Colonic mucosa (tissue), 4 donors: ENCODE measurements around the gene AOPEP. TPM values are rescaled to one million over a fixed set of nuclear protein-coding genes. Genes with fewer than 3 reads are reported as not detected.

Source experiments
- DNase-seq: peaks from one replicate; pipeline ENCODE4 v3.0.0-alpha.2; 2020
- H3K27ac ChIP-seq: fragments of 200-600 bp; one replicate; pipeline ENCODE4 v1.8.0; 2021
- H3K27me3 ChIP-seq: fragments of 200-600 bp; one replicate; pipeline ENCODE4 v1.8.0; 2021
- H3K36me3 ChIP-seq: fragments of 200-600 bp; one replicate; pipeline ENCODE4 v1.8.0; 2021
- H3K4me1 ChIP-seq: fragments of 200-600 bp; one replicate; pipeline ENCODE4 v1.8.0; 2021; ENCODE audit warnings: mild to moderate bottlenecking
- H3K4me3 ChIP-seq: fragments of 200-600 bp; one replicate; pipeline ENCODE4 v1.8.0; 2021
- H3K9ac ChIP-seq, 2 donors: one replicate each; pipeline ENCODE4 v1.7.0; 2013; ENCODE audit warnings: control low read depth in 2 of 2, low read depth in 2 of 2, low read length in 2 of 2
- H3K9me3 ChIP-seq: fragments of 200-600 bp; one replicate; pipeline ENCODE4 v1.8.0; 2021
- intact Hi-C: fragments of 100-400 bp; cut with DNase I; formaldehyde crosslinking; loops from one replicate; pipeline ENCODE4 v1.14.1; 2022
- total RNA-seq, 2 donors: library from RNA; stranded (reverse); fragmentation: NEBNext Ultra II Directional in 1 of 2; extraction: Animal tissue kit (Norgen Biotek cat#: 25700) in 1 of 2; gene quantifications; one replicate each; pipeline ENCODE4 v1.2.1, GENCODE V29; 2021
- TF ChIP-seq, protein P1 (sequence below): fragments of 200-600 bp; IDR thresholded peaks from one replicate; pipeline ENCODE4 v1.8.0; 2022; ENCODE audit warnings: antibody characterized with exemption, mild to moderate bottlenecking
- donor health status: healthy.
- donor health status: DM: no; HTN: no; CAD: no.
- donor health status: DM: no; HTN: no; CAD: no.

AOPEP gene
- total RNA-seq, 2 donors from 2014 or later, result 38.4 to 43.2 TPM

DNA sequence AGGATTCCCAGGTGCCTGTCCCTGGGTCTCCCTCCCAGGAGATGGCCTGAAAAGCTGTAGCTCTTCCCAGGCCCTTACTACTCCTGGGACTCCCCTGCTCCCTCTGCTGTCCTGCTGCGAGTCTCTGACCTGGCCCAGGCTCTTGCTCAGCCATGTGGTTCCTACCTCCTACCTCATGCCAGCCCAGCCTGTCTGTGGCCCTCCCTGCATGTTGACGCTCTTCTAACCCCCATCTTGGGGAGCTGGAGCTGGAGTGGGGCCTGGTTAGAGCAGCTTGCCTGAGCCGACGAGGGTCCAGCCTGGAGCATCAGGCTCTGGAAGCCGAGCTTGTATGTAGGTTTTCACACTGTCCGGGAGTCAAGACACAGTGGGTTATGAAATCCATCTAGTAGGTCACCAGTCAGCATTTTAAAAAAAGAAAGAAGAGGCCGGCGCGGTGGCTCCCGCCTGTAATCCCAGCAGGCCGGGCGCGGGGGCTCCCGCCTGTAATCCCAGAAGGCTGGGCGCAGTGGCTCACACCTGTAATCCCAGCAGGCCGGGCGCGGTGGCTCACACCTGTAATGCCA, 346.6 kb downstream of the AOPEP start:
- DNase-seq, result no peak
- H3K36me3 ChIP-seq, result no peaks in the 10 kb centered on the region
- H3K9ac ChIP-seq, result no peak overlapping the region
- no peak overlapping the region for H3K4me3 ChIP-seq
- H3K9me3 ChIP-seq, result no peaks in the 10 kb centered on the region
- H3K27ac ChIP-seq, result no peak overlapping the region
- TF ChIP-seq, protein P1, sequence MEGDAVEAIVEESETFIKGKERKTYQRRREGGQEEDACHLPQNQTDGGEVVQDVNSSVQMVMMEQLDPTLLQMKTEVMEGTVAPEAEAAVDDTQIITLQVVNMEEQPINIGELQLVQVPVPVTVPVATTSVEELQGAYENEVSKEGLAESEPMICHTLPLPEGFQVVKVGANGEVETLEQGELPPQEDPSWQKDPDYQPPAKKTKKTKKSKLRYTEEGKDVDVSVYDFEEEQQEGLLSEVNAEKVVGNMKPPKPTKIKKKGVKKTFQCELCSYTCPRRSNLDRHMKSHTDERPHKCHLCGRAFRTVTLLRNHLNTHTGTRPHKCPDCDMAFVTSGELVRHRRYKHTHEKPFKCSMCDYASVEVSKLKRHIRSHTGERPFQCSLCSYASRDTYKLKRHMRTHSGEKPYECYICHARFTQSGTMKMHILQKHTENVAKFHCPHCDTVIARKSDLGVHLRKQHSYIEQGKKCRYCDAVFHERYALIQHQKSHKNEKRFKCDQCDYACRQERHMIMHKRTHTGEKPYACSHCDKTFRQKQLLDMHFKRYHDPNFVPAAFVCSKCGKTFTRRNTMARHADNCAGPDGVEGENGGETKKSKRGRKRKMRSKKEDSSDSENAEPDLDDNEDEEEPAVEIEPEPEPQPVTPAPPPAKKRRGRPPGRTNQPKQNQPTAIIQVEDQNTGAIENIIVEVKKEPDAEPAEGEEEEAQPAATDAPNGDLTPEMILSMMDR, result no peak
- H3K27me3 ChIP-seq, result no peaks in the 10 kb centered on the region
- H3K4me1 ChIP-seq, result peaks cover 17% of the 10 kb centered on the region
- intact Hi-C loops, result no loop called here

DNA sequence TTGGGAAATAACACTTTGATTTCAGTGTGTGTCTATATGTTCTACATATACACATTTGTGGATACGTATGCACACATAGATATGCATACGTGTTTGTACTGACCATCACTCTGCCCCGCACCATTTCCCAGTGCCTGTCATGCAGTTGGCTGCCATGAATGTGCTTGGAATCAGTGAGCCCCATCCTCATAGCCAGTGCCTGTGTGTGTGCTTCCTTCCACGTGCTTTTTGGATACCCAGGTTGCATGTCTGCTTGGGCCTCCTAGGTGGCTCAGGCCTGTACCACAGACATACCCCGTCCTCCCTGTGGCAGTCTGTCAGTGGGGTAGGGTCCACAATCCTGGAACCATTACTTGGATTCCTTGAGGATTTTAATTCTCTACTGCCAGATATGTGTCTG, 347.4 kb downstream of the AOPEP start:
- no peak overlapping the region for H3K27ac ChIP-seq
- H3K4me3 ChIP-seq, result no peak overlapping the region
- no peaks in the 10 kb centered on the region for H3K9me3 ChIP-seq
- TF ChIP-seq, protein P1, result no peak
- peaks cover 17% of the 10 kb centered on the region for H3K4me1 ChIP-seq
- H3K9ac ChIP-seq, result no peak overlapping the region
- no peaks in the 10 kb centered on the region for H3K36me3 ChIP-seq
- DNase-seq, result no peak
- intact Hi-C loops, result no loop called here
- H3K27me3 ChIP-seq, result no peaks in the 10 kb centered on the region

DNA sequence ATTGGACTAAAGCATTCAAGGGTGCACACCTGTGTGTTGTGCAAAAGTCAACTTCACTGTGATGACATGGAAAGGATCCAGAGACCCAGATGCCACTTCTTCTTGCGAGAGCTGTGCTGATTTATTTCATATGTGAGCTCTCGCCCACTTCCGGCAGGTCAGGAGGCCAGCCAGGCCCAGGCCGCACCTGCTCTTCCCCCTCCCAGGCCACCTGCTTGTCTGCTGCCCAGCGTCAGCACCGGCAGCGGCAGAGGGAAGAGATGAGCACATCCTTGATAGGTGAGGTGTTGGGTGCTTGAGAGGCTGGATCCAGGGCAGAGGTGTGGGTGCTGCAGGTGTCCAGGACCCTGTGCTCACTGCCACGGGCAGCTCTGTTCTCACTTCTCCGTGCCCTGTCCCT, 348.1 kb downstream of the AOPEP start:
- TF ChIP-seq, protein P1, result no peak
- Histone ChIP-seq H3K27ac (no peak overlapping the region), H3K4me1 (peaks cover 17% of the 10 kb centered on the region), H3K27me3 (no peaks in the 10 kb centered on the region), H3K36me3 (no peaks in the 10 kb centered on the region), H3K4me3 (no peak overlapping the region), H3K9me3 (no peaks in the 10 kb centered on the region), H3K9ac (no peak overlapping the region)
- intact Hi-C loops, result no loop called here
- peak; percentile 50 for DNase-seq

DNA sequence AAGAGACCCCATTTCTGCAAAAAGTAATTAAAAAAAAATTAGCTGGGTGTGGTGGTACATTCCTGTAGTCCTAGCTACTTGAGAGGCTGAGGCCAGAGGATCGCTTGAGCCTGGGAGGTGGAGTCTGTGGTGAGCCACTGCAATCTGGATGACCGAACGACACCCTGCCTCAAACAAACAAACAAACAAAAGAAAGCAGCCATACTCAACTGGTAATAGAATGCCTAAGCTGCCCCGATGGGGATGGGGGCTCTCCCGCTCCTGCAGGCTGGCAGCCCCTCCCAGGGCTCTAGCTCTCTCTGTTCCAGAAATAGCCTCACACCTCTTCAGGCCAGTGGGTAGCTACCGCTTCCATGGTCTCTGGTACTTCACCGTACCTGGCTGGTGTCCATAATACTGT, 349.2 kb downstream of the AOPEP start:
- no peak for DNase-seq
- H3K4me3 ChIP-seq, result no peak overlapping the region
- no peaks in the 10 kb centered on the region for H3K9me3 ChIP-seq
- H3K4me1 ChIP-seq, result peaks cover 17% of the 10 kb centered on the region
- H3K36me3 ChIP-seq, result no peaks in the 10 kb centered on the region
- H3K27me3 ChIP-seq, result no peaks in the 10 kb centered on the region
- no peak overlapping the region for H3K27ac ChIP-seq
- no peak overlapping the region for H3K9ac ChIP-seq
- TF ChIP-seq, protein P1, result no peak
- intact Hi-C loops, result no loop called here

DNA sequence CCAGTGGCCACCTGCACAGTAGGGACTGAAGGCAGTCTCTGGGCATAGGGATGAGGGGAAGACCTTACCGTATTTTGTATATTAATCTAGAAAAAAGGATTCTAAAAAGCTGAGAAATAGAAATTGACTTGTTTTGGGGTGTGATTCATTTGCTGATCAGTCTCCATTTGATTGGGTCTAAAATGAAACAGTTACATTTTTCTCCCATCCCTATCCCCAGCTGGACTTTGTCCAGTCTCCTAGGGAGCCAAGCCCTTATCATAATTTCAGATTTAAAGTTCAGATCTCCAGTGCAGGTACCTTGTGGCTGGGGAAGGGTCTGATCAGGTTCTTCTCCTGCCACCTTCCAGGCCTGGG, 350.2 kb downstream of the AOPEP start:
- TF ChIP-seq, protein P1, result no peak
- H3K4me3 ChIP-seq, result no peak overlapping the region
- H3K4me1 ChIP-seq, result peaks cover 17% of the 10 kb centered on the region
- no peak overlapping the region for H3K9ac ChIP-seq
- no peaks in the 10 kb centered on the region for H3K9me3 ChIP-seq
- peak overlapping the region; percentile 55 for H3K27ac ChIP-seq
- peaks cover 4% of the 10 kb centered on the region for H3K36me3 ChIP-seq
- no peaks in the 10 kb centered on the region for H3K27me3 ChIP-seq
- intact Hi-C loops, result no loop called here
- DNase-seq, result no peak
